ENCODE measurements around the gene MPPED1.

Gene MPPED1

DNA sequence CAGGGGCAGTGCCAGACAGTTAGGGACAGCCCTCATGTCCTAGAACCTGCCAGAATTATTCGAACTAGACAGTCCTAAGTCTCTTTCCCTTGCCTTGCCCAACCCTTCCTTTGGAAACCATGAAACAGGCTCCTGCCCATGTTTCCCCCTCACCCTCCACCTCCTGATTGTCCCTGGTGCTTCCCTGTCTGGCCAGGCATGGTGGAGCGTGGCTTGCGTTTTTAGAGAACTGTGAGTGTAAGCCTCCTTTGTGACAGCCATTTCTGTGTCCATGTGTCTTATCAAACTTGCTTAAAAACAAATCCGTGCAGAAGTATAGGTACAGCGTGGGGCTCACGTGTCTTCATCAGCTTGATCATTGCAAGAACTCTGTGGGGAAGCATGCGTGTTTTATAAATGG, 54.9 kb downstream of the MPPED1 start:
- Histone ChIP-seq H3K36me3 (ENCODE audit: insufficient read depth, low read length) (no peaks in the 10 kb centered on the region), H3K4me3 (no peak overlapping the region), H3K9ac (ENCODE audit: insufficient read length) (no peak overlapping the region), H3K27ac (no peak overlapping the region), H3K9me3 (ENCODE audit: low read depth, low read length) (no peaks in the 10 kb centered on the region)
- TF ChIP-seq FOXP2 (optimal IDR thresholded peaks at IDR 0.05; ENCODE audit: control extremely low read depth, extremely low read length, insufficient read depth), result no peak
- TF ChIP-seq EZH2 (IDR thresholded peaks at IDR 0.05), result no peak
- no peak for TF ChIP-seq POLR2AphosphoS5 (IDR thresholded peaks at IDR 0.05; ENCODE audit: borderline replicate concordance, low read depth, low read length)
- no peak for DNase-seq (ENCODE audit: low read depth, low spot score)

DNA sequence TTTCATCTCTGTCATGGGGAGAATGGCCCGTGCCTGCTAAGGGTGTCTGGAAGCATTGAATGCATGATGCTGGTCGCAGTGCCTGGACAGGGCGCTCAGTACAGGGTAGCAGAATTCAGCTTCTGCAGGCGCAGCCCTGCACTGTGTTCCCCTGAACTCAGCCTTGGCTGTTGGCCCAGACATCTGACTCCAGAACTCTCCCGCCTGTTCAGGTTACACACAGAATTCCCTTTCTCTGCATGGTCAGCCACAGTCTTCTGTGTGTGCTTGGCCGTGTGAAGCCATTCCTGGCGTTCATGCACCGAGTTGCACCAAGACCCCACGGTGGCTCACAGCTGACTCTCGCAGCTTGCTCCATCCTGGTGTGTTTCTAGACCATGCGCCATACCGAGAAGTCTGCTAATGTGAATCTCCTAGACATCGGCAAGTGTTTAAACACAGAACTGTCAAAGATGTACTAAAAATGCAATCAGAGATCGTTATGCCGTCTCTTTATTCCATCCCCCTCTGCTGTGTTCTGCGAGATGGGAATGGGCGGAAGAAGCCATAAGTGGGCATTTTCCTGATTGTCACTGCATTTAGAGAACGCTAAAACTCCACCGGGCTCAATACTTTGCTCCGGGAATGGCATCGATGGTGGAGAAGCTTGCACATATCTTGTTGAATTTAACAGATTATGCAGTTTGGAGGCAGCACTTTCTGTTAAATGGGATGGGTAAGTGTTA, 55.6 kb downstream of the MPPED1 start:
- H3K4me3 ChIP-seq, result no peak overlapping the region
- DNase-seq (ENCODE audit: low read depth, low spot score), result no peak
- H3K36me3 ChIP-seq (ENCODE audit: insufficient read depth, low read length), result no peaks in the 10 kb centered on the region
- TF ChIP-seq FOXP2 (optimal IDR thresholded peaks at IDR 0.05; ENCODE audit: control extremely low read depth, extremely low read length, insufficient read depth) (no peak), POLR2AphosphoS5 (IDR thresholded peaks at IDR 0.05; ENCODE audit: borderline replicate concordance, low read depth, low read length) (no peak)
- H3K27ac ChIP-seq, result no peak overlapping the region
- no peaks in the 10 kb centered on the region for H3K9me3 ChIP-seq (ENCODE audit: low read depth, low read length)
- no peak overlapping the region for H3K9ac ChIP-seq (ENCODE audit: insufficient read length)

DNA sequence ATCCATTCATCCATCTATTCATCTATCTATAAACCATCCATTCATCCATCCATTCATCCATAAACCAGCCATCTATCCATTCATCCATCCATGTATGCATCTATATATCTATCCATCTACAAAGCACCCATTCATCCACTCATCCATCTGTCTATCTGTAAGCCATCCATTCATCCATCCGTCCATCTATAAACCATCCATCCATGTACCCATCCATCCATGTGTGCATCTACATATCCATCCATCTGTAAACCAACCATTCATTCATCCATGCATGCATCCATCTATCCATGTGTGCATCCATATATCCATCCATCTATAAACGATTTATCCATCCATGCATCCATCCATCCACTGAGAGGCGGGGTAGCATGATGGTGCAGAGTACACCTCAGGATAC, 58.4 kb downstream of the MPPED1 start:
- Histone ChIP-seq H3K9ac (ENCODE audit: insufficient read length) (no peak overlapping the region), H3K27ac (no peak overlapping the region), H3K4me3 (no peak overlapping the region), H3K9me3 (ENCODE audit: low read depth, low read length) (no peaks in the 10 kb centered on the region), H3K36me3 (ENCODE audit: insufficient read depth, low read length) (no peaks in the 10 kb centered on the region)
- DNase-seq (ENCODE audit: low read depth, low spot score), result no peak
- TF ChIP-seq POLR2AphosphoS5 (IDR thresholded peaks at IDR 0.05; ENCODE audit: borderline replicate concordance, low read depth, low read length) (no peak), EZH2 (IDR thresholded peaks at IDR 0.05) (no peak), FOXP2 (optimal IDR thresholded peaks at IDR 0.05; ENCODE audit: control extremely low read depth, extremely low read length, insufficient read depth) (no peak)

DNA sequence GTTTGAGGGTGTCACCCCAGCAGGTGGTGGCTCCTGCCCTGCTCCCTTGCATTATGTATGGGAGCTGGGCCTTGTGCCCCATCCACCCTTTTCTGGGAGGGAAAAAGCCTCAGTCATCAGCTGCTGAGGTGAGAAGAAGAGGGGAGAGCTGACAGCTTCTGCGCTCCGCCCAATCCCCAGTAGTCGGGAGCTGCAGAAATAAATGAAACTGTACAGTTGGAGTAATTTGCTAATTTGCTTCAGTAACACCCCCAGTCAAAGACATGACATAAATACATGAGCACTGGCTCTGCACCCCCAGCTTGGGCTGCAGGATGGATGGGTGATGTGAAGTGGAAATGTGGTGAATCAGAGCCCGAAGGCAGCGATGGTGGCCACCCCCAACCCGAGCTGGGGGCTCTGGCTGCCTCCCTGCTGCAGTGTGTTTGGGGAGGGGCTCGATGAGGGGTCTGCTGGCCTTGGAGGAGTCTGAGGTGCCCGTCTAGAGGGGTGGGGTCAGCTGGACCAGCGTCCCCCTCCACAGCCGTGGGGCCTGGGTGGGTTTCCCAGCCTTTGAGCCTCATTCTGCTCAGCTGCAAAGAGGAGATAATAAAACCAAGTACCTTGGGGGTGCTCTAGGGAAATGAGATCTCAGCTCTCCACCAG, 59.2 kb downstream of the MPPED1 start:
- Histone ChIP-seq H3K9ac (ENCODE audit: insufficient read length) (no peak overlapping the region), H3K27ac (no peak overlapping the region), H3K4me3 (no peak overlapping the region), H3K36me3 (ENCODE audit: insufficient read depth, low read length) (no peaks in the 10 kb centered on the region), H3K9me3 (ENCODE audit: low read depth, low read length) (no peaks in the 10 kb centered on the region)
- TF ChIP-seq POLR2AphosphoS5 (IDR thresholded peaks at IDR 0.05; ENCODE audit: borderline replicate concordance, low read depth, low read length), result no peak
- TF ChIP-seq EZH2 (IDR thresholded peaks at IDR 0.05), result no peak
- TF ChIP-seq FOXP2 (optimal IDR thresholded peaks at IDR 0.05; ENCODE audit: control extremely low read depth, extremely low read length, insufficient read depth), result no peak
- DNase-seq (ENCODE audit: low read depth, low spot score), result no peak

DNA sequence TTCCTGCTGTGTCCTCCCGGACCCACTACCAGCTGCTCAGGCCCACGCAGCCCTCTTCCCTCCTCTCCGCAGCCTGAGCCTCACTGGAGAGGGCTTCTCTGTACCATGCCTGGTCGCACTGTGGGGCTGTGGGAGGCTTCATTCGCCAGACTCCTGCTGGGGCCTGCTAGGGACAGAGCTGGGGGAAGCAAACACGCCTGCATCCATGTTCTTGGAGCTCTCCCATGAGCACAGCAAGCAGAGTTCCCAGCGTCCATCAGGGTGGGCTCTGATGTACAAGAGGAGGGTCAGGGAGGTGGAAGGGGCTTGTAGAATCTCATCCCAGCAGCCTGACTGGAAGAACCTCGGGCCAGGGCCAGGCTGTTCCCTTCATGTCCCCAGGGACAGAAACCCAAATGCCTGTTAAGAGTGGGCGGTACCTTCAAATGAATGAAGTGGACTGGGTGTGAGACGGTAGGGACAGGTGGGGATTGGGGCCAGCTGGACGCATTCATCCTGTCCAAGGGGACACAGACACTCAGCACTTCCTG, 59.9 kb downstream of the MPPED1 start:
- no peak for DNase-seq (ENCODE audit: low read depth, low spot score)
- Histone ChIP-seq H3K9me3 (ENCODE audit: low read depth, low read length) (no peaks in the 10 kb centered on the region), H3K9ac (ENCODE audit: insufficient read length) (no peak overlapping the region), H3K27ac (no peak overlapping the region), H3K4me3 (no peak overlapping the region), H3K36me3 (ENCODE audit: insufficient read depth, low read length) (no peaks in the 10 kb centered on the region)
- TF ChIP-seq FOXP2 (optimal IDR thresholded peaks at IDR 0.05; ENCODE audit: control extremely low read depth, extremely low read length, insufficient read depth), result no peak
- TF ChIP-seq POLR2AphosphoS5 (IDR thresholded peaks at IDR 0.05; ENCODE audit: borderline replicate concordance, low read depth, low read length), result no peak
- no peak for TF ChIP-seq EZH2 (IDR thresholded peaks at IDR 0.05)

DNA sequence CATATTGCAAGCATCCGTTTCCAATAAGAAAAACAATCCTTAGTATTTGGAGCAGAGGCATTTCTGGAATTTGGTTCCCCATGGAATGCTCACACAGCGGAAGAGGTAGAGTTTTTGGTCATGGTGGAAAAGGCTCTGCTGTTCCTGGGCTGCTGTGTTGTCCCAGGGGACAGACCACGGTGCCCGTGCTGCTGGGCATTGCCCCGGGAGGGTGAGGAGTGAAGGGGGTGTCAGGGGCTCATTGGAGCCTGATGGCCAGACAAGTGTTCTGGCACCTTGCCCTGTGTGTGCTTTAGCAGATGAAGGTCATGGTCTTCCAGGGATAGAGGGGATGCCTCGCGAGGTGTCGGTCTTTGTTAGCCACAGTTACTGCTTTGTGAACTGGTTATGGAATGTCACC, 61.2 kb downstream of the MPPED1 start:
- DNase-seq (ENCODE audit: low read depth, low spot score), result no peak
- no peak overlapping the region for H3K9ac ChIP-seq (ENCODE audit: insufficient read length)
- TF ChIP-seq POLR2AphosphoS5 (IDR thresholded peaks at IDR 0.05; ENCODE audit: borderline replicate concordance, low read depth, low read length), result no peak
- no peak for TF ChIP-seq FOXP2 (optimal IDR thresholded peaks at IDR 0.05; ENCODE audit: control extremely low read depth, extremely low read length, insufficient read depth)
- TF ChIP-seq EZH2 (IDR thresholded peaks at IDR 0.05), result no peak
- no peaks in the 10 kb centered on the region for H3K9me3 ChIP-seq (ENCODE audit: low read depth, low read length)
- H3K27ac ChIP-seq, result no peak overlapping the region
- H3K4me3 ChIP-seq, result no peak overlapping the region
- H3K36me3 ChIP-seq (ENCODE audit: insufficient read depth, low read length), result no peaks in the 10 kb centered on the region

DNA sequence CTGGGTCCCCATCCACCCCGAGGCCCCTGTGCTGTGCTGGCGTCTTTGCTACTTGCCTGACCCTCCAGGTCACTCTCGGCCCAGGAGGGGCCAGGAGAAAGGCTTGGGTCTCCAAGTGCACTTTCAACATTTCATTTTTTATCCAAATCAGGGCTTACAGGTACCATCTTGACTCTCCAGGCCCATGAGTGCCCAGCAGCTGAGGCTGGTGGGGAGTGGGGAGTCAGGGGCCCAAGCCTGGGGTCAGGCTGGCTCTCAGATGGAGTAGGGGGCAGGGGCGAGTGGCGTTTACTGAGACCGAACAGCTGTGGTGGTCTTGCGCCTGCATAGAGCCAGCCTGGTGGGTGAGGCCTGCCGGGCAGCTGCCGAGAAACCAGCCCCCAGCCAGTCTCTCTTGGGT, 61.6 kb downstream of the MPPED1 start:
- no peak for DNase-seq (ENCODE audit: low read depth, low spot score)
- TF ChIP-seq EZH2 (IDR thresholded peaks at IDR 0.05), result no peak
- no peak for TF ChIP-seq POLR2AphosphoS5 (IDR thresholded peaks at IDR 0.05; ENCODE audit: borderline replicate concordance, low read depth, low read length)
- Histone ChIP-seq H3K9me3 (ENCODE audit: low read depth, low read length) (no peaks in the 10 kb centered on the region), H3K4me3 (no peak overlapping the region), H3K9ac (ENCODE audit: insufficient read length) (no peak overlapping the region), H3K27ac (no peak overlapping the region), H3K36me3 (ENCODE audit: insufficient read depth, low read length) (no peaks in the 10 kb centered on the region)

DNA sequence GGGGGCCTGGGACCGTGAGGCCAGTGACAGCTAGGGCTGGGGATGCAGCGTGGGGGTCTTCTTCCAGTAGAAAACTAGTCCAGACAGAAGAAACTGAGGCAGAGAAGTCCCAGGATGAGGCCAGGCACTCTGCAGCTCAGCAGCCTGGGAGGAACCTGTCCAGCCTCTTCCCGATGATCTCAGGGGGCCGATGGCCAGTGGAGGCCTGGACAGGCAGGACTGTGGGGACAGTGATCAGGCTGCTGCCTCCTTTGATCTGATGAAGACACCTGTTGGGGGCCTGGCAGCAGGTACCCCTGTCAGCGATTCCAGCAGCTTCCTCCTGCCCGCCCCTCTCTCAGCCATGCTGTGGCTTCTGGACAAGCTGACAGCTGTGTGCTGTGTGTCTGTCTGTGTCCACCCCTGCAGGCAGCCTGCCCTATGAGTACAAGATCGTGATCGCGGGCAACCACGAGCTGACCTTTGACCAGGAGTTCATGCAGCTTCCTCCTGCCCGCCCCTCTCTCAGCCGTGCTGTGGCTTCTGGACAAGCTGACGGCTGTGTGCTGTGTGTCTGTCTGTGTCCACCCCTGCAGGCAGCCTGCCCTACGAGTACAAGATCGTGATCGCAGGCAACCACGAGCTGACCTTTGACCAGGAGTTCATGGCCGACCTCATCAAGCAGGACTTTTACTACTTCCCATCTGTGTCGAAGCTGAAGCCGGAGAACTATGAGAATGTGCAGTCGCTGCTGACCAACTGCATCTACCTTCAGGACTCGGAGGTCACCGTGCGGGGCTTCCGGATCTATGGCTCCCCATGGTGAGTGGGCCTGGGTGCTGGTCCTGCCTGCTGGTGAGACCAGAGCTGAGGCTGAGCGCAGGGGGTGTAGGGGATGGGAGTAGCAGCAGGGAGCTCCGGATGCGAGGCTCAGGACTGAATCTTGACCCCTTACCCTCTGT, 62.6 kb downstream of the MPPED1 start:
- H3K27ac ChIP-seq, result no peak overlapping the region
- TF ChIP-seq EZH2 (IDR thresholded peaks at IDR 0.05) (no peak), FOXP2 (optimal IDR thresholded peaks at IDR 0.05; ENCODE audit: control extremely low read depth, extremely low read length, insufficient read depth) (no peak), POLR2AphosphoS5 (IDR thresholded peaks at IDR 0.05; ENCODE audit: borderline replicate concordance, low read depth, low read length) (no peak)
- DNase-seq (ENCODE audit: low read depth, low spot score), result no peak
- H3K9ac ChIP-seq (ENCODE audit: insufficient read length), result no peak overlapping the region
- H3K9me3 ChIP-seq (ENCODE audit: low read depth, low read length), result no peaks in the 10 kb centered on the region
- H3K36me3 ChIP-seq (ENCODE audit: insufficient read depth, low read length), result no peaks in the 10 kb centered on the region
- H3K4me3 ChIP-seq, result no peak overlapping the region
